Ascending aorta (tissue), 2 donors: ENCODE data around the gene ZCWPW1. TPM values are rescaled to one million over a fixed set of nuclear protein-coding genes. Genes with fewer than 3 reads are reported as not detected.

ENCODE experiments used
- DNase-seq, 2 donors: peaks; one replicate each; pipeline ENCODE4 v3.0.0-alpha.2; 2019; ENCODE audit warnings: low spot score in 2 of 2
- H3K27ac ChIP-seq, 2 donors: fragments of 200-600 bp; sonication (generic); one replicate each; pipeline ENCODE4 v1.5.1; 2016 to 2017; ENCODE audit warnings: mild to moderate bottlenecking in 1 of 2
- H3K27me3 ChIP-seq: fragments of 200-600 bp; sonication (generic); one replicate; pipeline ENCODE4 v1.5.1; 2017
- H3K36me3 ChIP-seq, 2 donors: fragments of 200-600 bp; sonication (generic); one replicate each; pipeline ENCODE4 v1.5.1; 2016
- H3K4me1 ChIP-seq, 2 donors: fragments of 200-600 bp; sonication (generic); one replicate each; pipeline ENCODE4 v1.5.1; 2016 to 2017; ENCODE audit warnings: mild to moderate bottlenecking in 1 of 2
- H3K4me3 ChIP-seq, 2 donors: fragments of 200-600 bp; sonication (generic); one replicate each; pipeline ENCODE4 v1.5.1; 2016 to 2017; ENCODE audit warnings: mild to moderate bottlenecking in 1 of 2
- H3K9me3 ChIP-seq, 2 donors: fragments of 200-600 bp; sonication (generic); one replicate each; pipeline ENCODE4 v1.5.1; 2016
- CTCF ChIP-seq, 3 experiments: fragments of 200-600 bp in 2 of 3; fragments of 450-650 bp in 1 of 3; sonication (generic) in 2 of 3; IDR thresholded peaks; one replicate each; pipeline ENCODE4 v1.5.1; 2016 to 2019; ENCODE audit warnings: antibody characterized with exemption in 3 of 3, mild to moderate bottlenecking in 1 of 3, moderate library complexity in 1 of 3
- intact Hi-C: fragments of 100-400 bp; cut with DNase I; formaldehyde crosslinking; loops from one replicate; pipeline ENCODE4 v1.15.1; 2023
- total RNA-seq: library from RNA; depleted of rRNA; stranded (reverse); fragments of >200 nt; gene quantifications from one replicate; pipeline ENCODE4 v1.1.0, GENCODE V29; 2016

ZCWPW1 gene
- total RNA-seq, 1 donor from 2014 or later: not detected

GRCh38 chr7:100433592-100434296 lies 5.2 kb upstream of the ZCWPW1 start:
- H3K4me3 ChIP-seq: no peak overlapping the region
- TF ChIP-seq CTCF (IDR thresholded peaks at IDR 0.05): no peak
- peaks cover 11 to 26% of the 10 kb centered on the region in 2 donors for H3K36me3 ChIP-seq
- peak overlapping the region in 1 of 2 donors; percentile 12 for H3K27ac ChIP-seq
- intact Hi-C loops: loop anchor here (10.0 kb wide), 1 partner anchor 811 kb away; the partner anchor contains the start of gene FIS1
- H3K27me3 ChIP-seq: no peaks in the 10 kb centered on the region
- peaks cover 4 to 29% of the 10 kb centered on the region in 2 donors for H3K4me1 ChIP-seq
- DNase-seq: no peak
- no peaks in the 10 kb centered on the region for H3K9me3 ChIP-seq

- peak overlapping the region in 1 of 2 donors; percentile 12 for H3K27ac ChIP-seq
- H3K4me1 ChIP-seq: peaks cover 4 to 29% of the 10 kb centered on the region in 2 donors
- no peak for TF ChIP-seq CTCF (IDR thresholded peaks at IDR 0.05)
- H3K36me3 ChIP-seq: peaks cover 11 to 26% of the 10 kb centered on the region in 2 donors
- peak in 1 of 2 donors; percentile 62 for DNase-seq
- no peaks in the 10 kb centered on the region for H3K27me3 ChIP-seq
- H3K4me3 ChIP-seq: no peak overlapping the region
- intact Hi-C loops: loop anchor here (10.0 kb wide), 1 partner anchor 812 kb away; the partner anchor contains the start of gene FIS1
- no peaks in the 10 kb centered on the region for H3K9me3 ChIP-seq
Observed at GRCh38 chr7:100433276-100433591, 4.7 kb upstream of the ZCWPW1 start.

- Histone ChIP-seq H3K36me3 (peaks cover 11 to 26% of the 10 kb centered on the region in 2 donors), H3K4me3 (no peak overlapping the region), H3K9me3 (no peaks in the 10 kb centered on the region), H3K27ac (peak overlapping the region in 1 of 2 donors; percentile 12), H3K4me1 (peaks cover 6 to 32% of the 10 kb centered on the region in 2 donors), H3K27me3 (no peaks in the 10 kb centered on the region)
- no peak for TF ChIP-seq CTCF (IDR thresholded peaks at IDR 0.05)
- intact Hi-C loops: loop anchor here (10.0 kb wide), 1 partner anchor 812 kb away; the partner anchor contains the start of gene FIS1
- DNase-seq: no peak
Observed at GRCh38 chr7:100432621-100433275, 4.2 kb upstream of the ZCWPW1 start.

GRCh38 chr7:100432053-100432452 lies 3.5 kb upstream of the ZCWPW1 start:
- DNase-seq: no peak
- intact Hi-C loops: loop anchor here (10.0 kb wide), 1 partner anchor 813 kb away; the partner anchor contains the start of gene FIS1
- TF ChIP-seq CTCF (IDR thresholded peaks at IDR 0.05): no peak
- Histone ChIP-seq H3K4me3 (no peak overlapping the region), H3K4me1 (peaks cover 8 to 33% of the 10 kb centered on the region in 2 donors), H3K9me3 (no peaks in the 10 kb centered on the region), H3K27ac (no peak overlapping the region), H3K36me3 (peaks cover 11 to 26% of the 10 kb centered on the region in 2 donors), H3K27me3 (no peaks in the 10 kb centered on the region)

- Histone ChIP-seq H3K27ac (peak overlapping the region; percentile 99 to 100), H3K4me1 (peaks cover 8 to 33% of the 10 kb centered on the region in 2 donors), H3K9me3 (no peaks in the 10 kb centered on the region), H3K27me3 (no peaks in the 10 kb centered on the region), H3K4me3 (peak overlapping the region in 1 of 2 donors; percentile 82), H3K36me3 (peaks cover 11 to 26% of the 10 kb centered on the region in 2 donors)
- peak in 1 of 2 donors; percentile 70 for DNase-seq
- intact Hi-C loops: loop anchor here (10.0 kb wide), 1 partner anchor 813 kb away; the partner anchor contains the start of gene FIS1
- no peak for TF ChIP-seq CTCF (IDR thresholded peaks at IDR 0.05)
Observed at GRCh38 chr7:100431286-100431735, 2.8 kb upstream of the ZCWPW1 start.
